ENCODE measurements around the gene ADSL. TPM values are rescaled to one million over a fixed set of nuclear protein-coding genes. Genes with fewer than 3 reads are reported as not detected.

Gene ADSL
- total and polyA plus RNA-seq, 2 of the 4 experiments (the other 2 are of a cell fraction) = 93.6 to 229 TPM

Other genes with a start within 250 kb of the ADSL start
- 14.7 and 17.0 TPM in 2 replicates for gene TNRC6B, start 168.6 kb upstream of the ADSL start, total RNA-seq (2012; rRNA removed)
- 3.9 and 4.8 TPM in 2 replicates for gene TNRC6B, start 168.6 kb upstream of the ADSL start, polyA plus RNA-seq (2012; rRNA removed)
- gene SGSM3, start 24.1 kb downstream of the ADSL start, total RNA-seq (2012; rRNA removed) = 36.4 and 47.5 TPM in 2 replicates
- 90.1 and 97.4 TPM in 2 replicates for gene SGSM3, start 24.1 kb downstream of the ADSL start, polyA plus RNA-seq (2012; rRNA removed)